ENCODE data around the gene ITSN1.
A peak's percentile ranks its signal among the peaks of the same experiment; 100 is the strongest.
"Not testable (repeated sequence)": the region's sequence is repeated elsewhere in the genome, so short reads cannot be mapped to it uniquely, and the experiment has no call there.

ITSN1 gene

GRCh38 chr21:33642027-33642895 lies at the start of gene ITSN1:
ITSN1 (plus strand) TSS chr21:33642501; CDS start chr21:33718829, 76,328 bp downstream.
- peak; percentile 100 for DNase-seq

- no peak for DNase-seq
Observed at GRCh38 chr21:33598051-33598450, 44.2 kb upstream of the ITSN1 start.

GRCh38 chr21:33608559-33608958 lies 33.7 kb upstream of the ITSN1 start:
- DNase-seq: no peak

- no peak for DNase-seq
Observed at GRCh38 chr21:33611006-33611744, 31.1 kb upstream of the ITSN1 start.

GRCh38 chr21:33617565-33617964 lies 24.7 kb upstream of the ITSN1 start:
- DNase-seq: not testable (repeated sequence)

GRCh38 chr21:33618407-33618806 lies 23.9 kb upstream of the ITSN1 start:
- no peak for DNase-seq

GRCh38 chr21:33619726-33620125 lies 22.6 kb upstream of the ITSN1 start:
- DNase-seq: no peak

GRCh38 chr21:33622253-33622652 lies 20.0 kb upstream of the ITSN1 start:
- DNase-seq: no peak

GRCh38 chr21:33626151-33626550 lies 16.1 kb upstream of the ITSN1 start:
- DNase-seq: not testable (repeated sequence)

- DNase-seq: no peak
Observed at GRCh38 chr21:33634254-33634653, 8.0 kb upstream of the ITSN1 start.

GRCh38 chr21:33640697-33641351 lies 1.5 kb upstream of the ITSN1 start:
- no peak for DNase-seq

GRCh38 chr21:33641352-33642026 lies 812 bp upstream of the ITSN1 start, which contains the start of gene CRYZL1:
CRYZL1 (minus strand) TSS chr21:33641741; CDS start chr21:33631551, 10,190 bp downstream.
- DNase-seq: peak; percentile 100

- DNase-seq: peak; percentile 4
Observed at GRCh38 chr21:33642896-33643657, 776 bp downstream of the ITSN1 start.

GRCh38 chr21:33643658-33644311 lies 1.5 kb downstream of the ITSN1 start:
- no peak for DNase-seq

- no peak for DNase-seq
Observed at GRCh38 chr21:33644383-33645074, 2.2 kb downstream of the ITSN1 start.

GRCh38 chr21:33645730-33646129 lies 3.4 kb downstream of the ITSN1 start:
- no peak for DNase-seq

- no peak for DNase-seq
Observed at GRCh38 chr21:33647587-33647986, 5.3 kb downstream of the ITSN1 start.

- no peak for DNase-seq
Observed at GRCh38 chr21:33648555-33648954, 6.3 kb downstream of the ITSN1 start.

- no peak for DNase-seq
Observed at GRCh38 chr21:33650230-33650629, 7.9 kb downstream of the ITSN1 start.

- DNase-seq: no peak
Observed at GRCh38 chr21:33650929-33651509, 8.7 kb downstream of the ITSN1 start.

Measured in activated CD4-positive, alpha-beta T cell treated with anti-CD3 and anti-CD28 coated beads, Interleukin-2, amount 50 U/mL, for 1 hour (primary cell).